Erythroblast (primary cell): ENCODE measurements around the gene SOX14.

Source experiments
- GATA1 ChIP-seq: IDR thresholded peaks from 2 replicates; pipeline ENCODE4 v1.6.1; 2011; ENCODE audit warnings: low read depth, mild to moderate bottlenecking, control low read depth, low read length, moderate library complexity
- POLR2A ChIP-seq: IDR thresholded peaks from 2 replicates; pipeline ENCODE4 v1.6.1; 2011; ENCODE audit warnings: mild to moderate bottlenecking, low read length

- TF ChIP-seq POLR2A (no peak), GATA1 (no peak)
These were observed 26.9 kb upstream of the SOX14 start for GRCh38 chr3:137737208-137737607.
